GM12892 (cell line): ENCODE measurements around the gene OR2H1.

ENCODE experiments used
- POLR2A ChIP-seq: IDR thresholded peaks from 2 replicates; pipeline ENCODE4 v1.6.1; 2011; ENCODE audit warnings: low read depth, low read length, control low read depth
- POLR2AphosphoS5 ChIP-seq: IDR thresholded peaks from 2 replicates; pipeline ENCODE4 v1.6.1; 2011; ENCODE audit warnings: low read depth, low read length, control low read depth

DNA sequence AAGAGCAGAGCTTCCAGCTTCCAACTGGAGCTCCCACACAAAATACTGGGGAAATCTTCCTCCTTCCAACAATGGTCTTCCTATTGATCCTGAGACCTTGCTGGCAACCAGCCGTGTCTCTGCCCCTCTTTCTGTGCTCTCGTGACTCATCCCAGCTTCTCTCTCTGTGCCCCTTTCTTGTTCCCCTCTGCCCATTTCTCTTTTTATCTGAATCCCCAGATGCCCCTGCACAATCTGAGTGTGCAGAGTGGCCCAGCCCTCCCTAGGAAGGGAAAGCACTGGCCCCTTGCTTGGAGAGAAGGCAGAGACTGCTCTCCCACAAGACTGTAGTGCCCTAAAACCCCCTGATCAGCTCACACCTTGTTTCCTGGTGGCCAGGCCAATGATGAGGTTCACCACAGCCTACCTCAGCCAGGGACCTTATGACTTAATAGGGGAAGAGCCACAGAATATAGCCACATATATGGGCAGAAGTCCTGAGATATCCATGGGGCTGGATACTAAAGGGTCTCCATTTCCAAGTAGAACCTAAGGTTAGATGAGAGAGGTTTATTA, 53.9 kb downstream of the OR2H1 start:
- TF ChIP-seq POLR2AphosphoS5, result no peak
- TF ChIP-seq POLR2A, result no peak
